ENCODE results near the gene TPCN2. TPM values are rescaled to one million over a fixed set of nuclear protein-coding genes. Genes with fewer than 3 reads are reported as not detected.

TPCN2 gene
- total and polyA plus RNA-seq, 2 donors from 2014 or later = 12.9 to 22.4 TPM

DNA sequence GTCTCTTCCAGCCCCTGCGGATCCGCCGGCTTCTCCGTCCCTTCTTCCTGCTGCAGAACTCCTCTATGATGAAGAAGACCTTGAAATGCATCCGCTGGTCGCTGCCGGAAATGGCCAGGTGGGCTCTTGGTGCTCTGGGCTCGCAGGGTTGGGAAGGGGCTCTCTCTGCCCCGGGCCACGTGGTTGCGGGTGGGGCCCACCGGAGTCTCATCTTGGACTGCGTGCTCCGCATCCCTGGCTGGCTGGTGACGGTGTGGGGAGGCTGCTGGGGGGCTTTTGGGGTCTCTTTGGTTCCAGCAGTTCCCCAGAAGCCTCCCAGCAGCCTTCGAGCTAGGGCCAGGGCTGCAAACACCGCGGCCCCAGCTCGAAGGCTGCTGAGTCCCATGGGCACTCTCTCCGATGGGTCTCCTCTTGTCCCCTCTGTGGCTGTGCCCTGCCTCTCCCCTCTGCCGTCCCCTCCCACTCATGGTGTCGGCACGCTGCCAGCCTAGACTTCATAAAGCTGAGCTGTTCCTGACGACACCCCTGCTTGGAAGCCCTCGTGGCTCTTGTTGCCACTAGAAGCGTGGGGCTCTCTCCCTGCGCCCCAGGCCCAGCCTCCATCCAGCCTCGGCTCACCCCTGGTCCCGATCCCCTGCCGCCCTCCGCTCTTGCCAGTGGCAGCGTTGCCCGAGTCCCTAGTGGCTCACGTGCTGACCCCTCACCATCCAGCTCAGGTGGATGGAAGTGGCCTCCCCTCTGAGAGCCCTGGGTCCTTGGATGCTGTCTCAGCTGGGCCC is 14.3 kb downstream of the TPCN2 start:
- peaks cover 0 to 2% (median 0%) of the 10 kb centered on the region in 3 donors for H3K4me1 ChIP-seq (ENCODE audit: control insufficient read depth in 2 of 3, insufficient read depth in 2 of 3, low read depth in 1 of 3, low read length in 3 of 3)
- H3K4me3 ChIP-seq (ENCODE audit: low read length in 3 of 3) = no peak overlapping the region
- H3K36me3 ChIP-seq (ENCODE audit: control insufficient read depth in 2 of 3, insufficient read depth in 3 of 3, low read length in 3 of 3) = peaks cover 2 to 25% (median 14%) of the 10 kb centered on the region in 3 donors
- H3K27me3 ChIP-seq (ENCODE audit: control insufficient read depth, insufficient read depth, low read length) = no peaks in the 10 kb centered on the region
- H3K9me3 ChIP-seq (ENCODE audit: control insufficient read depth in 2 of 3, insufficient read depth in 1 of 3, low read length in 3 of 3) = no peaks in the 10 kb centered on the region
- no peak overlapping the region for H3K9ac ChIP-seq (ENCODE audit: low read length in 3 of 3)
- intact Hi-C loops (cut with DNase I) = no loop called here
- no peak for FAIRE-seq
- no peak overlapping the region for H3K27ac ChIP-seq (ENCODE audit: low read depth in 2 of 2, low read length in 2 of 2)
- TF ChIP-seq CTCF (IDR thresholded peaks at IDR 0.05; ENCODE audit: borderline replicate concordance, extremely low read depth, insufficient read depth) = no peak
- DNase-seq = no peak

DNA sequence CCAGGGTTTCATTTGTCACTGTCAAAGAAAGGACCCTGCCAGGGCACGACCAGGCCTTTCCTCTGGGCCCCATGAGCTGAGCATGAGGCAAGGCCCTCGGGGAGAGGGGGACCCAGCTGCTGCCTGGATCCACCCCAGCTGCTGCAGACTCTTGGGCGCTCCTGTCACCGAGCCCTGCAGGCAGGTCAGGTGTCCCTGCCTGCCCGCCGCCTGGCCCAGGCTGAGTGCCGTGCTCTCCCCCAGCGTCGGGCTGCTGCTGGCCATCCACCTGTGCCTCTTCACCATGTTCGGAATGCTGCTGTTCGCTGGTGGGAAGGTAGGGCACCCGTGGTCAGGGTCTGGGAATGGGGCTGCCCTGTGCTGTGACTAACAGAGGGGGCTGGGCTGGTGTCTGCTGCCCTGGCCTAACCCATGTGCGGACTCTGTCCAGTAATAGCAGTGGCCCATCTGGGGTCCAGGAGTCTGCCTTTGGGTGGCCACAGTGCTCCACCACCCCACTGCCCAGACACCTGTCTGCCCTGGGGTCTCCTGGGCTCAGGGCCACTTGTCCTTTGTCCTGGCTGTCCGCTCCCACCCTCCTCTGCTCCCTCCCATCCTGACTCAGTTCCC is 15.0 kb downstream of the TPCN2 start:
- intact Hi-C loops (cut with DNase I) = no loop called here
- Histone ChIP-seq H3K36me3 (ENCODE audit: control insufficient read depth in 2 of 3, insufficient read depth in 3 of 3, low read length in 3 of 3) (peaks cover 2 to 24% (median 14%) of the 10 kb centered on the region in 3 donors), H3K9me3 (ENCODE audit: control insufficient read depth in 2 of 3, insufficient read depth in 1 of 3, low read length in 3 of 3) (no peaks in the 10 kb centered on the region), H3K27ac (ENCODE audit: low read depth in 2 of 2, low read length in 2 of 2) (no peak overlapping the region), H3K9ac (ENCODE audit: low read length in 3 of 3) (no peak overlapping the region), H3K4me1 (ENCODE audit: control insufficient read depth in 2 of 3, insufficient read depth in 2 of 3, low read depth in 1 of 3, low read length in 3 of 3) (peaks cover 0 to 2% (median 0%) of the 10 kb centered on the region in 3 donors), H3K27me3 (ENCODE audit: control insufficient read depth, insufficient read depth, low read length) (no peaks in the 10 kb centered on the region), H3K4me3 (ENCODE audit: low read length in 3 of 3) (no peak overlapping the region)
- DNase-seq (no peak), FAIRE-seq (no peak)
- no peak for TF ChIP-seq CTCF (IDR thresholded peaks at IDR 0.05; ENCODE audit: borderline replicate concordance, extremely low read depth, insufficient read depth)

DNA sequence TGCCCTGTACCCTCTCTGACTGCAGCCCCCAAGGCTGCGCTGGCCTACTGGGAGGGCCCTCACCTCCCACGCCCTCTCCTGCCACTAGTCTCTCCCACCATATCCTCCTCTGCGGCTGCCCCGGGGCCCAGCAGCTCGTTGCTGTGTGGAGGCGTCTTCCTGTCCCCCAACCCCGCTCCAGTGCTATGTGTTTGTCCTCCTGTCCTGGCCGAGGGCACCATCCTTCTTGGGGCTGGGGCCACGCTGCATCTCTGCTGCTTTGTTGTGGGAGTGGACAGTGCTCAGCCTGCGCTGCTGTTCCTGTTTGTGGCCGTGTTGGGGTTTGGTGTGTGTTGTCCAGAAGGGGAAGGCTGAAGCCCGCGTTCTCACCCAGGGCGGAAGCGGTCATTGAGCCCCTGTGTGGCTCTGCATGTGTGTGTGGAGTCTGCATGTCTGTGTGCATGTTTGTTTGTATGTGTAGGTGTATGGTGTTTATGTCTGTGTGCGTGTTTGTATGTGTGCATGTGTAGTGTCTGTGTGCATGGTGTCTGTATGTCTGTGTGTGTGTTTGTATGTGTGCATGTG is 15.7 kb downstream of the TPCN2 start:
- H3K4me3 ChIP-seq (ENCODE audit: low read length in 3 of 3) = no peak overlapping the region
- no peaks in the 10 kb centered on the region for H3K9me3 ChIP-seq (ENCODE audit: control insufficient read depth in 2 of 3, insufficient read depth in 1 of 3, low read length in 3 of 3)
- DNase-seq (no peak), FAIRE-seq (no peak)
- H3K36me3 ChIP-seq (ENCODE audit: control insufficient read depth in 2 of 3, insufficient read depth in 3 of 3, low read length in 3 of 3) = peaks cover 2 to 21% (median 12%) of the 10 kb centered on the region in 3 donors
- no peak for TF ChIP-seq CTCF (IDR thresholded peaks at IDR 0.05; ENCODE audit: borderline replicate concordance, extremely low read depth, insufficient read depth)
- intact Hi-C loops (cut with DNase I) = no loop called here
- H3K27me3 ChIP-seq (ENCODE audit: control insufficient read depth, insufficient read depth, low read length) = no peaks in the 10 kb centered on the region
- peaks cover 0 to 2% (median 0%) of the 10 kb centered on the region in 3 donors for H3K4me1 ChIP-seq (ENCODE audit: control insufficient read depth in 2 of 3, insufficient read depth in 2 of 3, low read depth in 1 of 3, low read length in 3 of 3)
- no peak overlapping the region for H3K9ac ChIP-seq (ENCODE audit: low read length in 3 of 3)
- H3K27ac ChIP-seq (ENCODE audit: low read depth in 2 of 2, low read length in 2 of 2) = no peak overlapping the region
